Esophagus muscularis mucosa (tissue), 4 donors: ENCODE data around the gene KCNK17. TPM values are rescaled to one million over a fixed set of nuclear protein-coding genes. Genes with fewer than 3 reads are reported as not detected.

Experiments
- DNase-seq: peaks from one replicate; pipeline ENCODE4 v3.0.0-alpha.2; 2017; ENCODE audit errors: extremely low spot score
- H3K27ac ChIP-seq, 4 donors: fragments of 200-600 bp; sonication (generic); replicated peaks in 1 of 4; 1 replicate in 3 of 4; 2 replicates in 1 of 4; pipeline ENCODE4 v1.5.1; 2016 to 2019; ENCODE audit warnings: mild to moderate bottlenecking in 1 of 4
- H3K27me3 ChIP-seq, 4 donors: fragments of 200-600 bp; sonication (generic); one replicate each; pipeline versions ENCODE4 v1.5.1 to v1.6.0; 2016 to 2019
- H3K36me3 ChIP-seq, 4 donors: fragments of 200-600 bp; sonication (generic); one replicate each; pipeline ENCODE4 v1.5.1; 2016 to 2019
- H3K4me1 ChIP-seq, 4 donors: fragments of 200-600 bp; sonication (generic); one replicate each; pipeline ENCODE4 v1.5.1; 2016 to 2019
- H3K4me3 ChIP-seq, 4 donors: fragments of 200-600 bp; sonication (generic); 1 replicate in 2 of 4; 2 replicates in 2 of 4; pipeline ENCODE4 v1.5.1; 2016 to 2019; ENCODE audit warnings: mild to moderate bottlenecking in 4 of 4, moderate library complexity in 1 of 4
- H3K9me3 ChIP-seq, 4 donors: fragments of 200-600 bp; sonication (generic); 1 replicate in 3 of 4; 2 replicates in 1 of 4; pipeline ENCODE4 v1.5.1; 2016 to 2019
- EP300 ChIP-seq: sonication (generic); formaldehyde crosslinking; IDR thresholded peaks from one replicate; pipeline ENCODE4 v1.6.1; 2017; ENCODE audit warnings: antibody characterized with exemption
- POLR2A ChIP-seq: fragments of 450-650 bp; IDR thresholded peaks from one replicate; pipeline ENCODE4 v1.6.1; 2017; ENCODE audit warnings: antibody characterized with exemption, moderate library complexity, mild to moderate bottlenecking, low read depth
- POLR2AphosphoS5 ChIP-seq, 2 donors: sonication (generic); formaldehyde crosslinking; IDR thresholded peaks; one replicate each; pipeline ENCODE4 v1.6.1; 2017; ENCODE audit warnings: antibody characterized with exemption in 2 of 2
- WGBS: methylation state at CpG from one replicate; pipeline ENCODE4 v1.1.5; 2018; 5-methylcytosine and 5-hydroxymethylcytosine counted together
- intact Hi-C: fragments of 100-400 bp; cut with DNase I; formaldehyde crosslinking; loops from one replicate; pipeline ENCODE4 v1.15.1; 2023
- total RNA-seq, 4 donors: library from RNA; depleted of rRNA; stranded (reverse); fragments of >200 nt; gene quantifications; one replicate each; pipeline versions ENCODE4 v1.1.0 to v1.2.1, GENCODE V29; 2016
- TF ChIP-seq, protein P1 (sequence below), 3 experiments: fragments of 200-600 bp in 2 of 3; fragments of 450-650 bp in 1 of 3; sonication (generic) in 2 of 3; IDR thresholded peaks; one replicate each; pipeline ENCODE4 v1.5.1; 2017 to 2019; ENCODE audit warnings: antibody characterized with exemption in 3 of 3, mild to moderate bottlenecking in 2 of 3, moderate library complexity in 1 of 3

Gene KCNK17
- total RNA-seq, 4 donors from 2014 or later: 0.17 TPM; not detected in 3

DNA sequence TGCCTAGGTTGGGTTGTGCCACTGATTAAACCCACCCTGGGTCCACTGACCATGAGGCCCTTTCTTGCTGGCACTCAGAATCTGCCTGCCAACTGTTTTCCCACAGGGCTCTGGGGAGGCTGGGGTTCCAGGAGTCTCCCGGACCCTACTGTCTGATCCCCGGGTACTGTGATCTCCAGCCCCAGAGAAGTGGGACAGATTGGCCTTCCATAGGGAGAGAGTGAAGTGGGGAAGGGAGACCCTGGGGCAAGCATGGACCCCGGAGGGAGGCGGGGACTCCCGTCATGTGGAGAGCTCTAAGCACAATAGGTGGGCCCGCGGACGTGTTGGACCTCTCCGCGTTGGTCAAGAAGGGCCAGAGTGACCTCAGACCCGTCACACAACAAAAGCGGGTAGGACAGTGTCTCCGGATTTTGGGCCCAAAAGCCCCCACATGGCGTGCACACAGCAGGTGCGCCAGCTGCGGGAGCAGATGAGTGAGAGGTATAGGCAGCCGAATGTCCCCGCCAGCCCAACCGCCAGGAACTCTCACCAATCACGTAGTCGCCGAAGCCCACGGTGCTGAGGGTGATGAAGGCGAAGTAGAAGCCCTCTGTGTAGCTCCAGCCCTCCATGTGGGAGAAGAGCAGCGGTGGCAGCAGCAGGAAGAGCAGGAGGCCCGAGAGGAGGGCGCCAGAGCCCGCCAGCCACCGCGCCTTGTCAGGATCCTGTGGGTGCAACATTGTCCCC, 10.6 kb downstream of the KCNK17 start:
- no peak overlapping the region for H3K27ac ChIP-seq
- 85% methylated on average over 29 of the region's 30 CpGs for WGBS
- no peak overlapping the region for H3K4me3 ChIP-seq
- intact Hi-C loops: loop anchor here (5.0 kb wide), 2 partner anchors 136 to 216 kb away; no protein-coding TSS in a partner anchor
- H3K36me3 ChIP-seq: no peaks in the 10 kb centered on the region
- peaks cover 2 to 9% (median 4%) of the 10 kb centered on the region in 4 donors for H3K4me1 ChIP-seq
- DNase-seq: no peak
- H3K9me3 ChIP-seq: no peaks in the 10 kb centered on the region
- TF ChIP-seq POLR2A: no peak
- TF ChIP-seq, protein P1, sequence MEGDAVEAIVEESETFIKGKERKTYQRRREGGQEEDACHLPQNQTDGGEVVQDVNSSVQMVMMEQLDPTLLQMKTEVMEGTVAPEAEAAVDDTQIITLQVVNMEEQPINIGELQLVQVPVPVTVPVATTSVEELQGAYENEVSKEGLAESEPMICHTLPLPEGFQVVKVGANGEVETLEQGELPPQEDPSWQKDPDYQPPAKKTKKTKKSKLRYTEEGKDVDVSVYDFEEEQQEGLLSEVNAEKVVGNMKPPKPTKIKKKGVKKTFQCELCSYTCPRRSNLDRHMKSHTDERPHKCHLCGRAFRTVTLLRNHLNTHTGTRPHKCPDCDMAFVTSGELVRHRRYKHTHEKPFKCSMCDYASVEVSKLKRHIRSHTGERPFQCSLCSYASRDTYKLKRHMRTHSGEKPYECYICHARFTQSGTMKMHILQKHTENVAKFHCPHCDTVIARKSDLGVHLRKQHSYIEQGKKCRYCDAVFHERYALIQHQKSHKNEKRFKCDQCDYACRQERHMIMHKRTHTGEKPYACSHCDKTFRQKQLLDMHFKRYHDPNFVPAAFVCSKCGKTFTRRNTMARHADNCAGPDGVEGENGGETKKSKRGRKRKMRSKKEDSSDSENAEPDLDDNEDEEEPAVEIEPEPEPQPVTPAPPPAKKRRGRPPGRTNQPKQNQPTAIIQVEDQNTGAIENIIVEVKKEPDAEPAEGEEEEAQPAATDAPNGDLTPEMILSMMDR (IDR thresholded peaks at IDR 0.05): peak in 1 of 3 experiments; percentile 0
- TF ChIP-seq EP300: no peak
- no peak for TF ChIP-seq POLR2AphosphoS5 (IDR thresholded peaks at IDR 0.05)
- H3K27me3 ChIP-seq: peaks cover 0 to 30% (median 0%) of the 10 kb centered on the region in 4 donors

DNA sequence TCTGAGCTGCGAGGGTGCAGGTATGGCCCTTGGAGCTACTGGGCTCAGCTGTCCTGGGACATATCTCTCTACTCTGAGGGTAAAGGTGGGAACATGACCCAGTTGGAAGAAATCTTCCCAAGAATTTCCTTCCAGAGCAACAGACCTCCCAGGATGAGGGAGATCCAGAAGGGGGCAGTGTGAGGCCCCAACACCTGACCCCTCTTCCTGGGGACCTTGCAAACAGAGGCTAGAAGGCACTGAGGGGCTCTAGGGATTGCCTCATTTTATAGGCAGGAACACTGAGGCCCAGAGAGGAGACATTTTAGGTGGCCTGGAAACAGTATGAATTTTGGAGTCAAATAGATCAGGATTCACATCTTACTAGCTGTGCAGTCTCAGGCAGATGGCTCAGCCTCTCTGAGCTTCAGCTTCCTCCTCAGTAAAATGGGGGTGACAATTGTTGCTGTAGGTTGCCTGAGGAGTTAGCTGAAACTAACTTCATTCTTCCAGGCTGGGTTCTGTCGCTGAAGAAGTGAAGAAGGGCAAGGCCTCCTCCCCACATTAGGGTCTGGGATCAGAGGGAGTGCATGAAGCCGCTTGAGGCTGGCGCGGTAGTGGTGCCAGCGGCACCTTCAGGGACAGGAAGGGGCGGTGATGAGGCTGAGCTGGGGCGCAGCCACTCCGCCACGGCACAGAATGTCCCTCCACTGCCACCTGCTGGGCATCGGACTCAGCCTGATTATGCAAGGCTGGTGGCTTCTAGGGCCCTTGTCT, 11.4 kb downstream of the KCNK17 start:
- H3K27me3 ChIP-seq: peaks cover 0 to 30% (median 0%) of the 10 kb centered on the region in 4 donors
- H3K4me3 ChIP-seq: peak overlapping the region in 1 of 4 donors; percentile 35
- DNase-seq: no peak
- H3K27ac ChIP-seq: no peak overlapping the region
- no peaks in the 10 kb centered on the region for H3K36me3 ChIP-seq
- WGBS: 16% methylated on average over 4 of the region's 11 CpGs
- TF ChIP-seq POLR2A: no peak
- TF ChIP-seq, protein P1 (IDR thresholded peaks at IDR 0.05): peak; percentile 68 to 87 (median 84)
- no peaks in the 10 kb centered on the region for H3K9me3 ChIP-seq
- peaks cover 2 to 9% (median 4%) of the 10 kb centered on the region in 4 donors for H3K4me1 ChIP-seq
- intact Hi-C loops: loop anchor here (5.0 kb wide), 2 partner anchors 136 to 216 kb away; no protein-coding TSS in a partner anchor

DNA sequence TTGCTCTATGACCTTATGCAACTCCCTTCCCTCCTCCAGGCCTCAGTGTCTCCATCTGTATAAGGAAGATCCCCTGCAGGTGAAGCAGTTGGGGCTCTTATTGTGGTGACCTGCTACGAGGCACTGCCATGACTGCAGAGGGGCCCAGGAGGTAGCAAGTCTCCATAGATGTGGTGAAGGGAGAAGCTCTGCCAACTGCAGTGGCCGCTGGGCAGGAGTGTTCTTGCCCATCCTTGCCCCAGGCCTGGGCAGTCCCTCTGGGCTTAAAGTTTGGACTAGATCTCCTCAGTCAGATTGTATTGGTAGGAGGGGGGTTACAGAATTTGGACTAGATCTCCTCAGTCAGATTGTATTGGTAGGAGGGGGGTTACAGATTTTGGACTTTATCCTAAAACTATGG, 12.2 kb downstream of the KCNK17 start:
- TF ChIP-seq POLR2AphosphoS5 (IDR thresholded peaks at IDR 0.05) (no peak), POLR2A (no peak), EP300 (no peak)
- TF ChIP-seq, protein P1 (IDR thresholded peaks at IDR 0.05): no peak
- Histone ChIP-seq H3K4me3 (no peak overlapping the region), H3K27me3 (peaks cover 0 to 30% (median 0%) of the 10 kb centered on the region in 4 donors), H3K9me3 (no peaks in the 10 kb centered on the region), H3K27ac (no peak overlapping the region), H3K4me1 (peaks cover 2 to 9% (median 6%) of the 10 kb centered on the region in 4 donors), H3K36me3 (no peaks in the 10 kb centered on the region)
- DNase-seq: no peak
- intact Hi-C loops: loop anchor here (5.0 kb wide), 2 partner anchors 135 to 215 kb away; no protein-coding TSS in a partner anchor
- 94% methylated on average over 2 of the region's 2 CpGs for WGBS

DNA sequence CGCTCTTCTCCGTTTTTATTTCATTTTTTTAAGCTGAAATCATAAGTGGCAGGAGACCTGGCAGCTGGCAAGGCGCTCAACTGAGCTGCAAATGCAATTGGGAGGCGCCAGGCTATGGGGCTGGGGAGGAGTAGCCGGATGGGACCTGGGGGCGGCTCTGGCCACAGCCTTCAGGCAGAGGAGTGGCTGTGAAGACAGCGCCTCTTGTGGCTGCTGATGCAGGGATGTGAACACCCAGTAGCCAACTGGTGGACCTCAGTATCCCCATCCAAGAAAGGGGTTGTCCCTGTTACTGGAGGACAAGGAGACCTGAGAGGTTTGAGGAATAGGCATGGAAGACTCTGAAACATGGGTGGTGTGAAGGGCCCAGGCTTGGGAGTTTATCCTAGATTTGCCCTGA, 12.6 kb downstream of the KCNK17 start:
- 59% methylated on average over 7 of the region's 7 CpGs for WGBS
- no peak for DNase-seq
- intact Hi-C loops: loop anchor here (5.0 kb wide), 2 partner anchors 134 to 214 kb away; no protein-coding TSS in a partner anchor
- Histone ChIP-seq H3K27ac (no peak overlapping the region), H3K27me3 (peaks cover 0 to 30% (median 0%) of the 10 kb centered on the region in 4 donors), H3K4me3 (no peak overlapping the region), H3K4me1 (peaks cover 4 to 12% (median 8%) of the 10 kb centered on the region in 4 donors), H3K9me3 (no peaks in the 10 kb centered on the region), H3K36me3 (no peaks in the 10 kb centered on the region)
- no peak for TF ChIP-seq POLR2AphosphoS5 (IDR thresholded peaks at IDR 0.05)
- TF ChIP-seq, protein P1 (IDR thresholded peaks at IDR 0.05): no peak
- TF ChIP-seq POLR2A: no peak
- TF ChIP-seq EP300: no peak
